ENCODE data around the gene TUT7.

TUT7 gene

GRCh38 chr9:86257391-86257790 lies 96.8 kb downstream of the TUT7 start:
- CTCF ChIA-PET: no interaction called here
- DNase-seq (ENCODE audit: extremely low spot score): no peak
- POLR2A ChIA-PET: no interaction called here
- TF ChIP-seq L3MBTL2 (conservative IDR thresholded peaks at IDR 0.05): no peak
- TF ChIP-seq PKNOX1 (IDR thresholded peaks at IDR 0.05): 0 out of 2 replicates have a peak, but pooled peaks have one; percentile 24

DNA sequence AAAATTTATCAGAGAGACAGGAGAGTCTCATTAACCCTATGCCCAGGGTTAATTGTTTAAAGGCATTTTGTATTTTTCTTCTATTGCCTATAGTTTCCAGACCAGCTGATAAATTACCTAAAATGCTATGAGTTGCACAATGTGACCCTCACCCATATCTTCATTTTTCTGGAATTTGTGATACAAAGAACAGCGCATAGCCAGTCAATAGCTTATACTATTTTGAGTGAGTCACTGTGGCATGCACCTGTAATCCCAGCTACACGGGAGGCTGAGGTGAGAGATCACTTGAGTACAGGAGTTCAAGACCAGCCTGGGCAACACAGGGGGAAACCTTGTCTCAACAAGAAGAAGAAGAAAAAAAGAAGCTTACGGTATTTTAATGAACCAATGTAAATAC lies 97.6 kb downstream of the TUT7 start:
- CTCF ChIA-PET: no interaction called here
- POLR2A ChIA-PET: no interaction called here
- no peak for DNase-seq (ENCODE audit: extremely low spot score)
- TF ChIP-seq BHLHE40 (IDR thresholded peaks at IDR 0.05; ENCODE audit: borderline replicate concordance) (no peak), CTBP1 (IDR thresholded peaks at IDR 0.05; ENCODE audit: borderline replicate concordance) (no peak), HDGF (IDR thresholded peaks at IDR 0.05; ENCODE audit: borderline replicate concordance) (no peak), TARDBP (IDR thresholded peaks at IDR 0.05) (no peak), L3MBTL2 (conservative IDR thresholded peaks at IDR 0.05) (no peak)

DNA sequence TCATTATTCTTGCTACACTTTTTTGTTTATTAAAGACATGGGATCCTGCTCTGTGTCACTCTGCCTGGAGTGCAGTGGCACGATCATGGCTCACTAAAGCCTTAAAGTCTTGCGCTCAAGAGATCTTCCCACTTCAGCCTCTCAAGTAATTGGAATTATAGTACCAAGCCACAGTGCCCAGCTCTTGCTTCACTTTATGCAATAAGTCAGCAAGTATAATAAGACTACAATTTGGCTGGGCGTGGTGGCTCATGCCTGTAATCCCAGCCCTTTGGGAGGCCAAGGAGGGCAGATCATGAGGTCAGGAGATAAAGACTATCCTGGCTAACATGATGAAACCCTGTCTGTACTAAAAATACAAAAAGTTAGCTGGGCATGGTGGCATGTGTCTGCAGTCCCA lies 100.6 kb downstream of the TUT7 start:
- POLR2A ChIA-PET: no interaction called here
- CTCF ChIA-PET: no interaction called here
- no peak for DNase-seq (ENCODE audit: extremely low spot score)
- TF ChIP-seq FOXA1 (IDR thresholded peaks at IDR 0.05) (no peak), HDGF (IDR thresholded peaks at IDR 0.05; ENCODE audit: borderline replicate concordance) (no peak), PKNOX1 (IDR thresholded peaks at IDR 0.05) (no peak), SUZ12 (IDR thresholded peaks at IDR 0.05) (no peak)

DNA sequence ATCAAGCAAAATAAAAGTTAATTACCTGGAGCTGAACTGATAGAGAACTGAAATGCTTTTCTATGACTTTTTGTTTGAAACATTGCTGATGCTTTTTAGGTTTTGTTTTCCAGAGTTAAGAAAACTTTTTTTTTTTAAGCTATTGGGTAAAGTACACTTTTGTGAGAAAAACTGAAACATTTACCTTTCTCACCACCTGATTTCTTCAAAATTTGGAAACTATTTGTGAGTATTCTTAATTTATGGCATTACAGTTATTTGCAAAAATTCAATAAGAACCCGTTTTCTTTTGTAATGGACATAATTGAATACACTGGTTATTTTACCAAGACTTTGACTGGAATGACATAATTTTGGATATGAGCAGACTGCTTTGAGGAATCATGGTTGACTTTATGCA lies 101.3 kb downstream of the TUT7 start:
- ChIA-PET POLR2A (no interaction called here), CTCF (no interaction called here)
- TF ChIP-seq L3MBTL2 (conservative IDR thresholded peaks at IDR 0.05) (no peak), ELF4 (IDR thresholded peaks at IDR 0.05) (no peak), FOXA1 (IDR thresholded peaks at IDR 0.05) (no peak), SUZ12 (IDR thresholded peaks at IDR 0.05) (no peak), FOXK2 (IDR thresholded peaks at IDR 0.05) (no peak), SP1 (IDR thresholded peaks at IDR 0.05) (no peak), FOXM1 (IDR thresholded peaks at IDR 0.05; ENCODE audit: borderline replicate concordance) (no peak), ZNF384 (IDR thresholded peaks at IDR 0.05) (no peak), CTBP1 (IDR thresholded peaks at IDR 0.05; ENCODE audit: borderline replicate concordance) (no peak), LEF1 (IDR thresholded peaks at IDR 0.05; ENCODE audit: borderline replicate concordance) (no peak), ARNT (IDR thresholded peaks at IDR 0.05) (no peak), HDGF (IDR thresholded peaks at IDR 0.05; ENCODE audit: borderline replicate concordance) (no peak), BHLHE40 (IDR thresholded peaks at IDR 0.05; ENCODE audit: borderline replicate concordance) (no peak), TARDBP (IDR thresholded peaks at IDR 0.05) (no peak), PKNOX1 (IDR thresholded peaks at IDR 0.05) (no peak), NFRKB (IDR thresholded peaks at IDR 0.05) (no peak)
- no peak for DNase-seq (ENCODE audit: extremely low spot score)

DNA sequence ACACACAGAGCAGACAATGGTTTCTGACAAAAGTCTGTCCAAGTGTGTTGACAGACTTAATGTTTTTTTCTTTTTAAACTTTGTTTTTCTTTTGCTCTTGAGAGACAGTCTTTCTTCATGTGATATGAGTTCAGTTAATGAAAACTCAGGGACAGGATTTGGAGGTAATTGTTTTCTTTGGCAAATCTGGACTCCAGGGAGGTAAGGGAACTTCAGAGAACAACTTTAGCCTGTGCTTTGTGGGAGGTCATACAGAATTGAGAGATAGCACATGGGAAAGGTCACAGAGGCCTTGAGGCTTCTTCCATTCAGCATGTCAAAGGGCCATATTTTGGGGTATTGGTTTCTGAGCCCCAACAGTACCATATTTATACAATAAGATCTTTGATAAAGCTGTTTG lies 104.1 kb downstream of the TUT7 start:
- ChIA-PET CTCF (no interaction called here), POLR2A (no interaction called here)
- no peak for TF ChIP-seq SUZ12 (IDR thresholded peaks at IDR 0.05)
- no peak for TF ChIP-seq HDGF (IDR thresholded peaks at IDR 0.05; ENCODE audit: borderline replicate concordance)
- TF ChIP-seq NFRKB (IDR thresholded peaks at IDR 0.05): no peak
- TF ChIP-seq FOXA1 (IDR thresholded peaks at IDR 0.05): no peak
- no peak for TF ChIP-seq TARDBP (IDR thresholded peaks at IDR 0.05)
- no peak for TF ChIP-seq FOXM1 (IDR thresholded peaks at IDR 0.05; ENCODE audit: borderline replicate concordance)
- TF ChIP-seq ZNF384 (IDR thresholded peaks at IDR 0.05): no peak
- TF ChIP-seq ARNT (IDR thresholded peaks at IDR 0.05): no peak
- TF ChIP-seq PKNOX1 (IDR thresholded peaks at IDR 0.05): no peak
- DNase-seq (ENCODE audit: extremely low spot score): no peak

GRCh38 chr9:86248746-86249145 lies 105.5 kb downstream of the TUT7 start:
- no peak for TF ChIP-seq SUZ12 (IDR thresholded peaks at IDR 0.05)
- no peak for TF ChIP-seq ARNT (IDR thresholded peaks at IDR 0.05)
- no peak for TF ChIP-seq ELF4 (IDR thresholded peaks at IDR 0.05)
- no peak for TF ChIP-seq NFRKB (IDR thresholded peaks at IDR 0.05)
- TF ChIP-seq FOXM1 (IDR thresholded peaks at IDR 0.05; ENCODE audit: borderline replicate concordance): no peak
- TF ChIP-seq TARDBP (IDR thresholded peaks at IDR 0.05): no peak
- no peak for TF ChIP-seq SP1 (IDR thresholded peaks at IDR 0.05)
- no peak for TF ChIP-seq ZNF384 (IDR thresholded peaks at IDR 0.05)
- TF ChIP-seq HDGF (IDR thresholded peaks at IDR 0.05; ENCODE audit: borderline replicate concordance): no peak
- TF ChIP-seq FOXA1 (IDR thresholded peaks at IDR 0.05): no peak
- DNase-seq (ENCODE audit: extremely low spot score): no peak
- CTCF ChIA-PET: no interaction called here
- POLR2A ChIA-PET: no interaction called here

GRCh38 chr9:86246752-86247161 lies 107.5 kb downstream of the TUT7 start:
- TF ChIP-seq CTBP1 (IDR thresholded peaks at IDR 0.05; ENCODE audit: borderline replicate concordance) (no peak), FOXM1 (IDR thresholded peaks at IDR 0.05; ENCODE audit: borderline replicate concordance) (no peak), NFRKB (IDR thresholded peaks at IDR 0.05) (no peak), ZNF384 (IDR thresholded peaks at IDR 0.05) (no peak)
- CTCF ChIA-PET: interaction anchor here (0.7 to 1.3 kb wide), 2 partner anchors 45 to 374 kb away, joined by 3 to 4 read pairs; no protein-coding TSS in a partner anchor
- POLR2A ChIA-PET: no interaction called here
- DNase-seq (ENCODE audit: extremely low spot score): peak; percentile 19

Measured in HEK293T (cell line).